Measurements from ENCODE around the gene ALX4. TPM values are rescaled to one million over a fixed set of nuclear protein-coding genes. Genes with fewer than 3 reads are reported as not detected.

Gene ALX4
- total RNA-seq, 2 experiments from 2014 or later = not detected

DNA sequence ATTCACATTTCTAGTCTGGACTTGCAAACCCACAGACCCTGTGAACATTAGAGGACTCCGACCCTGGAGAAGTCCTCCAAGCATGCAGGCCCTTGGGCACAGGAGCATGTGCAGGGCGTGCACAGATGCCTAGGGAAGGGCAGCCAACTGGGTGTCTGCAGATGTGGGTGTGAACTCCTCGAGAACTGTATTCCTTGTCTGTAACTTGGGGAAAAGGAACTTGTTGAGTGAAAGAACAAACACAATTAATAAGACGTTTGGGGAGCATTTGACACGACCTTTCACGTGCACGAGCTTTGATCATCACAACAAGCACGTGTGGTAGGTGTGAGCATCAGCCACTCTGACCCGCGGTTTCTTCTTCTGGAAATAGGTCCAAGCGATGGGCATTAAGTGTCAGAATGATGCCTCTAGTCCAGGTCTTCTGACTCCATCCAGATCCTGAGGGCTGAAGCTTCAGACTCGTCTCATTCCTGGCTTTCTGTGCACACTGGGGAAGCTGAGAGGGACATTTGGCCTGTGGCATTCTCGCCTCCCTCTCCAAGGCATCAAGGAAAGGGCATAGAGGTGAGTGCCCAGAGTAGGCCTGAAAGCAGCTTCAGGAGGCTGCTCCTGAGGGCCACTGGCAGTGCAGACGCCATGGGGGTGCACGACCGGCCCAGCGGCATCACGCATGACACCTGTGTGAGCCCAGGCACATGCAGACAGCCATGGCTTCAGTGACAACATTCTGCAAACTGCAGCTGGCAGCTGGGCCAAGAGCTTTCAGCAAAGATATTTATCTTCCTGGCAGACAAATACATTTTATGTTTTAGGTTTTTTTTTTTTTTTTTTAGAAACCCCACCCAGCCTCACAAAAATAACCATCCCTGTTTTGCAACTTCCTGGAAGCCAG lies 32.5 kb downstream of the ALX4 start:
- TF ChIP-seq, protein P1, sequence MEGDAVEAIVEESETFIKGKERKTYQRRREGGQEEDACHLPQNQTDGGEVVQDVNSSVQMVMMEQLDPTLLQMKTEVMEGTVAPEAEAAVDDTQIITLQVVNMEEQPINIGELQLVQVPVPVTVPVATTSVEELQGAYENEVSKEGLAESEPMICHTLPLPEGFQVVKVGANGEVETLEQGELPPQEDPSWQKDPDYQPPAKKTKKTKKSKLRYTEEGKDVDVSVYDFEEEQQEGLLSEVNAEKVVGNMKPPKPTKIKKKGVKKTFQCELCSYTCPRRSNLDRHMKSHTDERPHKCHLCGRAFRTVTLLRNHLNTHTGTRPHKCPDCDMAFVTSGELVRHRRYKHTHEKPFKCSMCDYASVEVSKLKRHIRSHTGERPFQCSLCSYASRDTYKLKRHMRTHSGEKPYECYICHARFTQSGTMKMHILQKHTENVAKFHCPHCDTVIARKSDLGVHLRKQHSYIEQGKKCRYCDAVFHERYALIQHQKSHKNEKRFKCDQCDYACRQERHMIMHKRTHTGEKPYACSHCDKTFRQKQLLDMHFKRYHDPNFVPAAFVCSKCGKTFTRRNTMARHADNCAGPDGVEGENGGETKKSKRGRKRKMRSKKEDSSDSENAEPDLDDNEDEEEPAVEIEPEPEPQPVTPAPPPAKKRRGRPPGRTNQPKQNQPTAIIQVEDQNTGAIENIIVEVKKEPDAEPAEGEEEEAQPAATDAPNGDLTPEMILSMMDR (conservative IDR thresholded peaks at IDR 0.05; ENCODE audit: low read length) = no peak
- TF ChIP-seq EZH2phosphoT487 (IDR thresholded peaks at IDR 0.05; ENCODE audit: borderline replicate concordance, low read depth, low read length) = no peak
- Histone ChIP-seq H3K9me3 (ENCODE audit: low read length) (no peaks in the 10 kb centered on the region), H3K79me2 (ENCODE audit: insufficient read depth, low read depth, low read length) (no peaks in the 10 kb centered on the region), H3K9me2 (ENCODE audit: insufficient read depth, low read length) (no peaks in the 10 kb centered on the region), H3K4me2 (ENCODE audit: low read length) (no peak overlapping the region), H3K27ac (ENCODE audit: low read depth, low read length, poor library complexity, severe bottlenecking) (no peak overlapping the region), H3K36me3 (ENCODE audit: insufficient read depth, low read length) (no peaks in the 10 kb centered on the region), H3K4me3 (ENCODE audit: low read depth, low read length, poor library complexity, severe bottlenecking) (no peak overlapping the region), H3K4me1 (ENCODE audit: insufficient read depth, low read length, poor library complexity, severe bottlenecking) (no peaks in the 10 kb centered on the region), H4K20me1 (ENCODE audit: insufficient read depth, low read length) (no peaks in the 10 kb centered on the region), H2AFZ (ENCODE audit: low read length) (no peak overlapping the region)
- intact Hi-C loops (cut with micrococcal nuclease; ENCODE audit: unreplicated experiment) = no loop called here
- ChIA-PET POLR2A (interaction anchor here (0.5 to 1.2 kb wide), 3 partner anchors 45 to 500 kb away, joined by 3 read pairs; no protein-coding TSS in a partner anchor), CTCF (ENCODE audit: unreplicated experiment) (no interaction called here)
- BruUV-seq (replicated peaks) = no TSS peak
- no peak for DNase-seq (ENCODE audit: low spot score)

DNA sequence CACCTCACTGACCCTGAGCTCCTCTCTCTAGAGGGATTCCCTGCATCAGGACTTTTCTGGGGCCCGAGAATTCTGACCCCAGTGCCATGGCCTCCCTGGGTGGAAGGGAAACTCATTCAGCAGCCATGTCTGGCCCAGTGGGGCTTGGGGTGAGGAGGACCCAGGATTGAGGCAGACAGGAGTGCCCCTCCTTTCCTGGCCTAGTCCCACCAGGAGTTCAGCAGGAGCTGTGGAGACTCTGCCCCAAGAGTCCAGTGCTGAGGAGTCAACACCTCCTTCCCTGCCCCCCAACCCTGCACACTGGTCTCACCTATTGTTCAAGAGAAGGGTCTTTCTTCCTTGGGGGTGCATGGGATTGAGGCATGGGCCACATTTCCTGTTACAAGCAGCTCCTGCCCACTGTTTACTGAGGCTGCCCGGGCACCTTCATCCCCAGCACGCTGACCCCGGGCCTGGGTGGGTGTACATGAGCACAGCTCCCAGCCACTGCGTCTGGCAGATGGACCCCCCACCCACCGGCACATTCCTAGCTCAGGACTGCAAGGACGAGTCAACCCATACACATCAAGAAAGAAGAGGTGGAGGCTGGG lies 33.9 kb downstream of the ALX4 start:
- CTCF ChIA-PET (ENCODE audit: unreplicated experiment) = no interaction called here
- Histone ChIP-seq H3K4me2 (ENCODE audit: low read length) (no peak overlapping the region), H4K20me1 (ENCODE audit: insufficient read depth, low read length) (no peaks in the 10 kb centered on the region), H3K36me3 (ENCODE audit: insufficient read depth, low read length) (no peaks in the 10 kb centered on the region), H3K79me2 (ENCODE audit: insufficient read depth, low read depth, low read length) (no peaks in the 10 kb centered on the region), H3K9me3 (ENCODE audit: low read length) (no peaks in the 10 kb centered on the region), H3K4me1 (ENCODE audit: insufficient read depth, low read length, poor library complexity, severe bottlenecking) (no peaks in the 10 kb centered on the region), H3K4me3 (ENCODE audit: low read depth, low read length, poor library complexity, severe bottlenecking) (no peak overlapping the region), H3K9me2 (ENCODE audit: insufficient read depth, low read length) (no peaks in the 10 kb centered on the region), H3K27ac (ENCODE audit: low read depth, low read length, poor library complexity, severe bottlenecking) (no peak overlapping the region), H2AFZ (ENCODE audit: low read length) (no peak overlapping the region)
- no TSS peak for BruUV-seq (replicated peaks)
- POLR2A ChIA-PET = interaction anchor here (0.6 kb wide), 1 partner anchor 29 kb away, joined by 5 read pairs; no protein-coding TSS in a partner anchor
- no peak for DNase-seq (ENCODE audit: low spot score)
- intact Hi-C loops (cut with micrococcal nuclease; ENCODE audit: unreplicated experiment) = no loop called here
- no peak for TF ChIP-seq EZH2phosphoT487 (IDR thresholded peaks at IDR 0.05; ENCODE audit: borderline replicate concordance, low read depth, low read length)
- TF ChIP-seq, protein P1 (conservative IDR thresholded peaks at IDR 0.05; ENCODE audit: low read length) = no peak

All from OCI-LY7 (cell line).